ENCODE results near the gene RIPOR1. TPM values are rescaled to one million over a fixed set of nuclear protein-coding genes. Genes with fewer than 3 reads are reported as not detected.

The RIPOR1 gene
- total RNA-seq, 1 donor from 2014 or later, result 13.7 TPM

DNA sequence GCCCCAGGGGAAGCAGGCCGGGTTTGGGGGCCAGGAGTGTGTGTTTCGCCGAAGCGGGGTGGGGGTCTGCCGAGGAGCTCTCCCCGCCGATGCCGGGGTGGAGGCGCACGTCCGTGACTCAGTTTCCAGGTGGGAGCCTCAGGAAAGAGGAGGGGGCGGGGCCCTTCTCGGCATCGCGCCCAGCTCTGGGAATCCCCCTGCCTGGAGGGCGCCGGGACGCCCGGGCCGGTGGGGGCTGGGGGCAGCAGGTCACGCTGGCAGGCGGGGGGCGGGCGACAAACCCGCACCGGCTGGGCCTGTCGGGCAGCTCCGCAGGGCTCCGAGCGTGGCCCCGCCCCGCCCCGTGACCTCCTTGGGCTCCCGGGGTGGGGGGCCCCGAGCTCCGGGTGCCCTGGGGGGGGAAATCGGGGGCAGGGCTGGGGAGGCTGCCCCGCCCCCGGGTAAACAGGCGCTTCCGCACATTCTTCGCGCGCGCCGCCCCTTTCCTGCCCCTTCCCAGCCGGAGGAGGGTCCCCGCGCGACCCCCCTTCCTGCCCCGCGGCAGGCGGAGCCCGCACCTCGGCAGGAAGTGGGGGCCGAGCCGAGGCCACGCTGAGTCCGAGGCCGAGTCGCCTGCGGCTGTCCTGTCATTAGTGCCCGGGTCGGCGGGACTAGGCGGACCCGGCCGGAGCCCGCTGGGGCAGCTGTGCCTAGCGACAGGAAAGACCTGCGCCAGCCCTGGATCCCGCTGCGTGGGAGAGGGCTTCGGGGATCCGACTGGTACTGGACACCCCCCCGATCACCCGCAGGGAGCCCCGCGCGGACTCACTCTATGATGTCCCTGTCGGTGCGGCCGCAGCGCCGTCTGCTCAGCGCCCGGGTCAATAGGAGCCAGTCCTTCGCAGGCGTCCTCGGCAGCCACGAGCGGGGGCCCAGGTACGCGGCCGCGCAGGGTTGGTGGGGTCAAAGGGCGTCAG, 9.3 kb downstream of the RIPOR1 start:
- no peak for FAIRE-seq
- TF ChIP-seq, protein P1, sequence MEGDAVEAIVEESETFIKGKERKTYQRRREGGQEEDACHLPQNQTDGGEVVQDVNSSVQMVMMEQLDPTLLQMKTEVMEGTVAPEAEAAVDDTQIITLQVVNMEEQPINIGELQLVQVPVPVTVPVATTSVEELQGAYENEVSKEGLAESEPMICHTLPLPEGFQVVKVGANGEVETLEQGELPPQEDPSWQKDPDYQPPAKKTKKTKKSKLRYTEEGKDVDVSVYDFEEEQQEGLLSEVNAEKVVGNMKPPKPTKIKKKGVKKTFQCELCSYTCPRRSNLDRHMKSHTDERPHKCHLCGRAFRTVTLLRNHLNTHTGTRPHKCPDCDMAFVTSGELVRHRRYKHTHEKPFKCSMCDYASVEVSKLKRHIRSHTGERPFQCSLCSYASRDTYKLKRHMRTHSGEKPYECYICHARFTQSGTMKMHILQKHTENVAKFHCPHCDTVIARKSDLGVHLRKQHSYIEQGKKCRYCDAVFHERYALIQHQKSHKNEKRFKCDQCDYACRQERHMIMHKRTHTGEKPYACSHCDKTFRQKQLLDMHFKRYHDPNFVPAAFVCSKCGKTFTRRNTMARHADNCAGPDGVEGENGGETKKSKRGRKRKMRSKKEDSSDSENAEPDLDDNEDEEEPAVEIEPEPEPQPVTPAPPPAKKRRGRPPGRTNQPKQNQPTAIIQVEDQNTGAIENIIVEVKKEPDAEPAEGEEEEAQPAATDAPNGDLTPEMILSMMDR (IDR thresholded peaks at IDR 0.05; ENCODE audit: insufficient read depth, low read length, severe bottlenecking), result no peak
- H3K36me3 ChIP-seq (ENCODE audit: control insufficient read depth, insufficient read depth, low read length), result peaks cover 17% of the 10 kb centered on the region
- H3K4me3 ChIP-seq (ENCODE audit: low read depth, low read length), result peak overlapping the region; percentile 65
- no peaks in the 10 kb centered on the region for H3K27me3 ChIP-seq (ENCODE audit: control insufficient read depth, insufficient read depth, low read length)
- no peak for DNase-seq (ENCODE audit: low read depth)

DNA sequence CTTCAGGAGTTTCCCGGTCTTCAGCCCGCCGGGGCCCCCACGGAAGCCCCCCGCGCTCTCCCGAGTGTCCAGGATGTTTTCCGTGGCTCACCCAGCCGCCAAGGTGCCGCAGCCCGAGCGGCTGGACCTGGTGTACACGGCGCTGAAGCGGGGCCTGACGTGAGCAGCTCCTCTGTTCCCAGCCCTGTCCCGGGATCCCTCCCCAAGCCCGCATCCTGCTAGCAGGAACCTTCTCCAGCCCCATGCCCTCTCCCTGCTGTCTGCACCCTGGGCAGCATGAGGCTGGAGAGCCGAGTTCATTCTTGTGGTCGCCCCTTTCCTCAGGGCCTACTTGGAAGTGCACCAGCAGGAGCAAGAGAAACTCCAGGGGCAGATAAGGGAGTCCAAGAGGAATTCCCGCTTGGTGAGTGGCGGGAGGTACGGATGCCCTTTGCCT, 10.1 kb downstream of the RIPOR1 start:
- no peak for FAIRE-seq
- TF ChIP-seq, protein P1 (IDR thresholded peaks at IDR 0.05; ENCODE audit: insufficient read depth, low read length, severe bottlenecking), result no peak
- Histone ChIP-seq H3K27me3 (ENCODE audit: control insufficient read depth, insufficient read depth, low read length) (no peaks in the 10 kb centered on the region), H3K36me3 (ENCODE audit: control insufficient read depth, insufficient read depth, low read length) (peaks cover 19% of the 10 kb centered on the region), H3K4me3 (ENCODE audit: low read depth, low read length) (peak overlapping the region; percentile 65)
- no peak for DNase-seq (ENCODE audit: low read depth)

DNA sequence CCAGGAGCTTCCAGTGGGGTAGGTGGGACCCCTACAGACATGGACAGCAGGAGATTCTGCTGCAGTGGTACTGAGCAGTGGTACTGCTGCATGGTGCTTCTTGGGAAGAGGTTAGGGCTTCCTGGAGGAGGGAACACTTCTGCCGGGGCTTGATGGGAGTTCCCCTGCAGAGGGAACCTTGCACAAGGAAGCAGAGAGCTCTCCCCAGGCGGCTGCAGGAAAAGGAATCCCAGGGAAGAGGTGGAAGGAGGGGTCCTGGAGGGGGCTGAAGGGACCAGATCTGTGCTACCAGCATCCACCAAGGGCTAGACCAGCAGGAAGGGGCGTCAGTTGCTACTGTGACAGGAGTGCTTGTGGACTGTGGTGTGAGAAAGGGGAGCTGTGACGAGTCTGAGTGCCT, 10.6 kb downstream of the RIPOR1 start:
- no peak for FAIRE-seq
- Histone ChIP-seq H3K4me3 (ENCODE audit: low read depth, low read length) (no peak overlapping the region), H3K36me3 (ENCODE audit: control insufficient read depth, insufficient read depth, low read length) (peaks cover 20% of the 10 kb centered on the region), H3K27me3 (ENCODE audit: control insufficient read depth, insufficient read depth, low read length) (no peaks in the 10 kb centered on the region)
- DNase-seq (ENCODE audit: low read depth), result no peak
- TF ChIP-seq, protein P1 (IDR thresholded peaks at IDR 0.05; ENCODE audit: insufficient read depth, low read length, severe bottlenecking), result no peak

DNA sequence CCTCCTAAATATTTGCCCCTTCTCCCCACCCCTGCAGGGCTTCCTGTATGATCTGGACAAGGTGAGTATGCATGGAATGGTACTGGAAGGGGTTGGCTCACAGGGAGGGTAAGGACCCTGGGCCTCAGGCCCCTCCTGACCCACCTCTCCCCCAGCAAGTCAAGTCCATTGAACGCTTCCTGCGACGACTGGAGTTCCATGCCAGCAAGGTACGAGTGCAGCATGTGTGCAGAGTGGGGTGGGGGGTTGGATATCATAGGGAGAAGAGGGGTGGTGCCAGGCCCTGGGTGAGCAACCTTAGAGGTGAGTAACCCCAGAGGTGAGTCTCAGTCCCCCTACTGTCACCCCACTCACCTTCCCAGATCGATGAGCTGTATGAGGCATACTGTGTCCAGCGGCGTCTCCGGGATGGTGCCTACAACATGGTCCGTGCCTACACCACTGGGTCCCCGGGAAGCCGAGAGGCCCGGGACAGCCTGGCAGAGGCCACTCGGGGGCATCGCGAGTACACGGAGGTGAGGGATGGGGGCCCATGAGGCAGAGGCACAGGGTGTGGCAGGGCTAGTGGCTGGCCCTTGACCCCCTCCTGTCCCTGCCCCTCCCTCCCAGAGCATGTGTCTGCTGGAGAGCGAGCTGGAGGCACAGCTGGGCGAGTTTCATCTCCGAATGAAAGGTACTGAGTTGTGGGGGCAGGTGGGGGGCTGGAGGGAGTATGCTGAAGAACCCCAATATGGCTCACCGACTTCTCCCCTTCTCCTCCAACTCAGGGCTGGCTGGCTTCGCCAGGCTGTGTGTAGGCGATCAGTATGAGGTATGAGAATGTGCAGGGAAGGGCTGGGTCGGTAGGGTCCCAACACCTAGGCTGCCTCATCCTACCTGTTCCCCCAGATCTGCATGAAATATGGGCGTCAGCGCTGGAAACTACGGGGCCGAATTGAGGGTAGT, 11.3 kb downstream of the RIPOR1 start:
- H3K27me3 ChIP-seq (ENCODE audit: control insufficient read depth, insufficient read depth, low read length), result no peaks in the 10 kb centered on the region
- H3K36me3 ChIP-seq (ENCODE audit: control insufficient read depth, insufficient read depth, low read length), result peaks cover 21% of the 10 kb centered on the region
- no peak for DNase-seq (ENCODE audit: low read depth)
- TF ChIP-seq, protein P1 (IDR thresholded peaks at IDR 0.05; ENCODE audit: insufficient read depth, low read length, severe bottlenecking), result no peak
- no peak for FAIRE-seq
- no peak overlapping the region for H3K4me3 ChIP-seq (ENCODE audit: low read depth, low read length)

DNA sequence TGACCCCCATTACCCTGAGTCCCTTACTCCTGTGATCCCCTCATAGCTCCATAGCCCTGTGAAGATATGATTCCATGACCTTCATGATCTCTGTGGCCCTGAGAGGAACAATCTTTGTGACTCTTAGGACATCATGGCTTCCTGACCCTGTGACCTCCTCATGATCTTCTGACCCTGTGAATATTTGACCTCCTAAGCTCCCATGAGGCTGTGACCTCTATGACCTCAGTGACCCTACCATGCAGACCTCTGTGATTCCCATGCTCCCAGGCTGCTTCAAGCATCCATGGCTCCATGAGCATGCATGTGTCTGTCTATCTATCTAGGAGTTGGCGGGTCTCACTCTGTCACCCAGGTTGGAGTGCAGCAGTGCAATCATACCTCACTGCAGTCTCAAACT, 12.1 kb downstream of the RIPOR1 start:
- TF ChIP-seq, protein P1 (IDR thresholded peaks at IDR 0.05; ENCODE audit: insufficient read depth, low read length, severe bottlenecking), result no peak
- H3K36me3 ChIP-seq (ENCODE audit: control insufficient read depth, insufficient read depth, low read length), result peaks cover 26% of the 10 kb centered on the region
- DNase-seq (ENCODE audit: low read depth), result no peak
- no peaks in the 10 kb centered on the region for H3K27me3 ChIP-seq (ENCODE audit: control insufficient read depth, insufficient read depth, low read length)
- no peak overlapping the region for H3K4me3 ChIP-seq (ENCODE audit: low read depth, low read length)
- FAIRE-seq, result peak; percentile 28
